HepG2 (cell line): ENCODE measurements around the gene AGRP. TPM values are rescaled to one million over a fixed set of nuclear protein-coding genes. Genes with fewer than 3 reads are reported as not detected.
A peak's percentile ranks its signal among the peaks of the same experiment; 100 is the strongest.

Experiments used
- ATAC-seq: fragments of 200-7000 bp; cut with Tn5 transposase; 3 replicates; pipeline ENCODE4 v1.9.1; 2020; ENCODE audit warnings: mild to moderate bottlenecking, moderate library complexity
- BruUV-seq: library from RNA; stranded (reverse); fragments of 400-500 nt; replicated peaks from 2 replicates; lab custom pipeline; 2021; lab: Mats Ljungman, UMichigan
- CTCF ChIA-PET: fragments of 300-600 bp; formaldehyde crosslinking; extraction: SDS; loops from one replicate; lab custom pipeline; 2021; ENCODE audit warnings: low total read pairs, inconsistent platforms, low intra/inter-chr PET ratio; lab: Yijun Ruan, JAX
- POLR2A ChIA-PET: fragments of 350-600 bp; sonication (Branson Sonifier 250); formaldehyde crosslinking; loops from one replicate; lab custom pipeline; 2020; ENCODE audit warnings: antibody characterized with exemption, inconsistent platforms; lab: Yijun Ruan, JAX
- DNase-seq: peaks from one replicate; pipeline ENCODE4 v3.0.0-alpha.2; 2015; ENCODE audit warnings: low spot score
- FAIRE-seq: peaks from 3 replicates; lab custom pipeline; 2011; peaks lifted over from hg19 to GRCh38; lab: Jason Lieb, UNC
- H2AFZ ChIP-seq: one replicate; pipeline ENCODE4 v1.6.1; 2011; ENCODE audit warnings: low read length, inconsistent platforms
- H3K27ac ChIP-seq: fragments of 300-600 bp; 3 replicates; pipeline ENCODE4 v1.8.0; 2011; ENCODE audit warnings: mixed run types, mild to moderate bottlenecking, mixed read lengths, low read length, inconsistent platforms; ENCODE audit not compliant: insufficient read depth; ENCODE audit errors: extremely low read length
- H3K27me3 ChIP-seq, 2 experiments: fragments of 200-600 bp in 1 of 2; 2 replicates in 1 of 2; 3 replicates in 1 of 2; pipeline versions ENCODE4 v1.6.0 to v1.8.0; 2011; ENCODE audit warnings: low read length in 2 of 2, mild to moderate bottlenecking in 2 of 2, moderate library complexity in 2 of 2, inconsistent platforms in 1 of 2; ENCODE audit not compliant: insufficient read depth in 2 of 2, control insufficient read depth in 1 of 2
- H3K36me3 ChIP-seq, 2 experiments: fragments of 200-600 bp in 1 of 2; replicated peaks in 1 of 2; 2 replicates in 1 of 2; 3 replicates in 1 of 2; pipeline versions ENCODE4 v1.5.1 to v1.8.0; 2011; ENCODE audit warnings: low read length in 2 of 2, inconsistent platforms in 1 of 2; ENCODE audit not compliant: insufficient read depth in 2 of 2, control insufficient read depth in 1 of 2
- H3K4me1 ChIP-seq: 2 replicates; pipeline ENCODE4 v1.5.1; 2012; ENCODE audit warnings: low read length, inconsistent platforms; ENCODE audit not compliant: insufficient read depth
- H3K4me2 ChIP-seq: 2 replicates; pipeline ENCODE4 v1.6.0; 2011; ENCODE audit warnings: low read depth, low read length, inconsistent platforms
- H3K4me3 ChIP-seq, 3 experiments: fragments of 200-600 bp in 1 of 3; sonication (generic), shearing (Covaris generic) in 1 of 3; replicated peaks in 1 of 3; 2 replicates each; pipeline ENCODE4 v1.5.1; 2011 to 2016; ENCODE audit warnings: low read length in 3 of 3, inconsistent platforms in 2 of 3, low read depth in 2 of 3, mild to moderate bottlenecking in 2 of 3, control low read depth in 1 of 3, mixed read lengths in 1 of 3; ENCODE audit not compliant: insufficient read depth in 1 of 3
- H3K79me2 ChIP-seq: one replicate; pipeline ENCODE4 v1.6.1; 2011; ENCODE audit warnings: low read length, inconsistent platforms; ENCODE audit not compliant: insufficient read depth
- H3K9ac ChIP-seq: 2 replicates; pipeline ENCODE4 v1.6.0; 2011; ENCODE audit warnings: mild to moderate bottlenecking, low read depth, low read length, inconsistent platforms; ENCODE audit not compliant: insufficient read depth
- H3K9me3 ChIP-seq: 2 replicates; pipeline ENCODE4 v1.5.1; 2012; ENCODE audit warnings: mild to moderate bottlenecking, low read length
- H4K20me1 ChIP-seq: 2 replicates; pipeline ENCODE4 v1.6.0; 2011; ENCODE audit warnings: inconsistent platforms, mild to moderate bottlenecking, low read length, moderate library complexity; ENCODE audit not compliant: insufficient read depth
- ATM ChIP-seq: fragments of 450-650 bp; IDR thresholded peaks from 2 replicates; pipeline ENCODE4 v1.7.1; 2017; ENCODE audit warnings: mild to moderate bottlenecking, borderline replicate concordance
- RAD51 ChIP-seq: fragments of 450-650 bp; IDR thresholded peaks from 2 replicates; pipeline ENCODE4 v1.6.1; 2016; ENCODE audit warnings: borderline replicate concordance
- SP1 ChIP-seq, 2 experiments: fragments of 450-650 bp in 1 of 2; sonication (generic) in 1 of 2; formaldehyde crosslinking in 1 of 2; IDR thresholded peaks; 2 replicates each; pipeline versions ENCODE4 v1.4.0 to v1.6.1; 2016 to 2020; ENCODE audit warnings: missing genetic modification reagents in 1 of 2
- ZNF124 ChIP-seq: sonication (generic); formaldehyde crosslinking; IDR thresholded peaks from 2 replicates; pipeline ENCODE4 v1.4.0; 2020; ENCODE audit warnings: missing genetic modification reagents
- ZNF276 ChIP-seq: sonication (generic); formaldehyde crosslinking; IDR thresholded peaks from 2 replicates; pipeline ENCODE4 v1.4.0; 2020; ENCODE audit warnings: mild to moderate bottlenecking, low read depth, missing genetic modification reagents
- ZNF792 ChIP-seq: IDR thresholded peaks from 2 replicates; pipeline ENCODE4 v1.6.1; 2016
- WGBS: methylation state at CpG from one replicate; pipeline ENCODE4 v1.1.6; 2017; ENCODE audit warnings: low lambda C conversion rate; 5-methylcytosine and 5-hydroxymethylcytosine counted together
- in situ Hi-C: cut with HindIII; loops from 2 replicates; pipeline ENCODE4 v1.10.0; 2017; ENCODE audit warnings: low pct_unique_long_range_greater_than_20kb; ENCODE audit not compliant: extremely low pct_ligation_motif_present
- intact Hi-C: fragments of 100-400 bp; cut with micrococcal nuclease; formaldehyde crosslinking; loops from one replicate; pipeline ENCODE4 v1.10.0; 2022; ENCODE audit not compliant: unreplicated experiment
- polyA plus RNA-seq, 8 experiments: library from polyadenylated mRNA; depleted of rRNA in 3 of 8; stranded (reverse) in 7 of 8; unstranded in 1 of 8; fragments of >200 nt; fragmentation: Illumina TruSeq in 4 of 8; extraction: Trizol in 4 of 8; gene quantifications; 2 replicates each; pipeline versions ENCODE4 v1.2.1 to v1.2.3, GENCODE V29; 2011 to 2016; ENCODE audit warnings: low read depth in 4 of 8, missing spikeins in 1 of 8, mixed read lengths in 1 of 8; ENCODE audit not compliant: insufficient read depth in 1 of 8
- total RNA-seq, 5 experiments: library from RNA; depleted of rRNA; stranded (reverse); fragments of >200 nt; fragmentation: Illumina TruSeq; extraction: Trizol; gene quantifications; 2 replicates each; pipeline ENCODE4 v1.2.3, GENCODE V29; 2016; ENCODE audit warnings: low read depth in 1 of 5

AGRP gene
- total and polyA plus RNA-seq, 2 of the 13 experiments (the other 11 are each of a cell fraction or from before 2014, with no cell fraction given), result not detected

GRCh38 chr16:67499106-67499505 is 15.8 kb upstream of the AGRP start (continued):
- no peak for TF ChIP-seq SP1 (IDR thresholded peaks at IDR 0.05)
- no peak for TF ChIP-seq SP1 (CRISPR knock-in tag; IDR thresholded peaks at IDR 0.05)
- no peak for TF ChIP-seq ZNF276 (CRISPR knock-in tag)
- TF ChIP-seq ATM, result no peak
- no peak for TF ChIP-seq ZNF792 (CRISPR knock-in tag)
- TF ChIP-seq, all 625 proteins: peak for 0

GRCh38 chr16:67490335-67491096 is 7.2 kb upstream of the AGRP start:
- POLR2A ChIA-PET, result interaction anchor here (0.7 to 1.4 kb wide), 2 partner anchors 10 to 58 kb away, joined by 3 to 6 read pairs; partner anchors contain the start of gene ATP6V0D1
- H3K4me3 ChIP-seq, result no peak overlapping the region
- H3K27me3 ChIP-seq, result no peaks in the 10 kb centered on the region
- H2AFZ ChIP-seq, result no peak overlapping the region
- H3K79me2 ChIP-seq, result no peaks in the 10 kb centered on the region
- 82% methylated on average over 8 of the region's 8 CpGs for WGBS
- no TSS peak for BruUV-seq
- in situ Hi-C loops (no loop called here), intact Hi-C loops (no loop called here)
- no peaks in the 10 kb centered on the region for H3K36me3 ChIP-seq
- ATAC-seq, result no peak
- no peak overlapping the region for H3K4me2 ChIP-seq
- CTCF ChIA-PET, result no interaction called here
- no peak for DNase-seq
- TF ChIP-seq ZNF124 (CRISPR knock-in tag) (peak; percentile 99), RAD51 (no peak)
- H3K9me3 ChIP-seq, result no peaks in the 10 kb centered on the region
- peaks cover 18% of the 10 kb centered on the region for H3K4me1 ChIP-seq
- H4K20me1 ChIP-seq, result no peaks in the 10 kb centered on the region
- no peak overlapping the region for H3K9ac ChIP-seq
- FAIRE-seq, result no peak
- no peak overlapping the region for H3K27ac ChIP-seq
